GM18502 (cell line): Measurements from ENCODE around the gene TIMM22.

ENCODE experiments used
- ATAC-seq: cut with Tn5 transposase; IDR thresholded peaks from one replicate; pipeline ENCODE4 v1.9.1; 2021; ENCODE audit warnings: mild to moderate bottlenecking; ENCODE audit not compliant: unreplicated experiment, poor library complexity

The TIMM22 gene

DNA sequence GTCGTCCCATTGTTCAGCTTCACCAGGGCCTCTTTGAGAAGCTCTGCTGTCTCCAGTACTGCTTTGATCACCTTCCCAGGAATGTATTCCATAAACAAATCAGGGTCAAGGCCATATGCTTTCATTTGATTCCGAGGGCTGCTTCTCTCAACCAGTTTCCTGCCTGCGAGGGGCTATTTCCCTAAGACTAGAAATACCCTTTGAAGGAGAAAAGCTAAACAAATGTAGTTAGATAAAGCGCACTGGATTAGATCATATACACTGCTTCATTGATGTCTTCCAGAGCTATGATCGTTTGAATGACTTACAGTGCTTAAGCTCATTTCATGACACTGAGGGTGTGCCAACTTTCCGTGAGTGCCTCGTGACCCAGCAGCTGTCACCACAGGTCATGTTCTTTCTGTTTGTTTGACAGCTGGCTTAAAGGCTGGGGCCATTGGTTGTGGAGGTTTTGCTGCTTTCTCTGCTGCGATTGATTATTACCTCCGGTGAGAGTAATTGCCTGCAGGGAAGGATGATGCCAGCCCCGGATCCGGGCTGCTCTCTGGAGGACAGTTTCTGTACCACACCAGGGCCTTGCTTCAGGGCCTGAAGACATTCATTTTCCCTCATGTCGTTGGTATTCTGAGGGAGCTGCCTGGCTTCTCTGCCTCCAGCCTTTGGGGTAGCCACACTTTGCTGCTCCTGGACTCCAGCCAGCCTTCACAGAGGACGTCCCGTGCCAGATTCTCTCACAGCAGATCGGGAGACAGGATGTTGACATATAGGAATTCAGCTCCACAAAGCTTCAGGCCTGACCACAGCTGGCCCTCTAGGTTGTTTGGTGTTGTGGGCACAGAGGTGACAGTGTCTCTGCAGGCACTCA lies 3.9 kb downstream of the TIMM22 start:
- ATAC-seq = no peak

DNA sequence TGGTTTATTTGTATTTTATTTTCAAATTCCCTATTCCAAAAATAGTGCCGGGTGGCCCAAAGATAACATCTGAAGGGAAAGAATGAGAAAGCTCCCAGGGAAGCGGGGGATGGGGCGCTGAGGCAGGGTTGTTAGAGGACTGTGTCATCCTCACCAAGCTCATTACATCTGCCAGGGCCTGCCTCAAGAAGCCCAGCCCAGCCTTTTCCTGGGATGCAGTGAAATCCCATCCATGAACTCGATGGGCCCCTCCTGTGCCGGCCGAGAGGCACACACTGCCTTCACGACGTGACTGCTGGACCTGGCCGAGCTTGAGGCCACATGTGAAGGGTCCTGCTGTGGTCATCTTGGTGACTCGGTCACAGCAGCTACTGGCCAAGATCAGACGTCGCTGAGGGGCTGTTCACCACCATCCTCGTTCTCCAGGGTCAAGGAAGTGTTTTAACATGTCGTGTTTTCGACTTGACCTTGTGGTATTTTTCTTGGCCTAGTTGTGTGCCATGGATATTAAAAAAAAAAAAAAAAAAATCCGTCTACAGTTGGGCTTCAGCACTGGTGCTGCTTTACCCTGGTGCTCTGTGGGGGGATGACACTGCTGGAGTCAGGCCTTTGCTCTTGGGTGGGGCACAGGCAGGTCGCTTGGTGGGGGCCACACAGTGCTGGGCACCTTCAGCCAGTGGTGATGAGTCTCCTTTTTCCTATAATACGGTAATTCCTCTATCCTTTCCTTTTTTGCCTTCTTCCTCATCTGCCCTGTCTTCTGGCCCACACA lies 4.9 kb downstream of the TIMM22 start:
- no peak for ATAC-seq

DNA sequence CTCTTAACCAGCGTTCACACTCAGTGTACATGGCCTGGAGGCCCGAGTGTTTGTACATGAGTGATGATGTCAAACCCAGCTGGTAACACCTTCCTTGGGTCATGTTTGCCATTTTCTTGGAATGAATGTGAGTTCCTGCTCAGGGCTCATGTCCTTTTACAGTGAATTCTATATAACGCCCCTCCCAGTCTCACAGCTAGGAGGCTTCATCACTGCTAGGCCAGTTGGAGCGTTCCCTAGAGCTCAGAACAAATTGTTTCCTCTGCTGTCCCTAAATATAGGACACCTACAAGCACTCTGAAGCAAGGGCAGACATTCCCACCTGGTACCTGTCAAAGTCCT lies 5.5 kb downstream of the TIMM22 start:
- no peak for ATAC-seq

DNA sequence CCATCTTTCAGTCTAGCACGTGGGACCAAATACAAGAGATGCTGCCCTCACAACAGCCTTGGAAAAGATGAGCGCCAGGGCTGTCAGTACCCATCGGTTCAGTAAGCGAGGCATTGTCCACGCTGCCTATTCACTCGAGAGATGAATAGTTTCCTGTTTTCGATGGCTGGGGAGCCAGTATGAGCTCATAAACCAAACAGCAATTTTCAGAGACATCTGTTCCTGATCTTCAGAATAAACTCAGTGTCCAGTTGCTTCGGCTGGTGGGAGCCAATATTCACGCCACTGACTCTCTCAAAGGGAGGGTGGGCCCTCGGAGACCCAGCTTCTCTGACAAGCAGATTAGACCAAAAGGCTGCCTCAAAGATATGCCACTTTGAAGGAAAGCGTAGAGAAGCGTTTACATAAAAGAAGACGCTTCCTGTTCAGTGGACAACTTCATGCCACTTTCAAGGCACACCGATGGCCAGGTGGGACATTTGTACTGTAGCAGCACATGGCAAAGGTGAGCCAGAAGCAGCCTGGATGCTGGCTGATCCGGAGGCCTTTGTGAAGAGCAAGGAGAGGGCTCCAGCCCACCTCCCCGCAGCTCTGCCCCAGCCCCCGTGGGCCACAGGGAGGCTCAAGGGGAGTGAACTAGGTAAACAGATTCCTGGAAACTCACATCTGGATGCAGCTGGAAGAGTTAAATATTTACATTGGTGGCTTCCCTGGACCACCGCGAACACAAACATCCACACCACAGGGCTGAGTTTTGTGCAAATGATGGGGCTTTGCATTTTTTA lies 6.0 kb downstream of the TIMM22 start:
- no peak for ATAC-seq

DNA sequence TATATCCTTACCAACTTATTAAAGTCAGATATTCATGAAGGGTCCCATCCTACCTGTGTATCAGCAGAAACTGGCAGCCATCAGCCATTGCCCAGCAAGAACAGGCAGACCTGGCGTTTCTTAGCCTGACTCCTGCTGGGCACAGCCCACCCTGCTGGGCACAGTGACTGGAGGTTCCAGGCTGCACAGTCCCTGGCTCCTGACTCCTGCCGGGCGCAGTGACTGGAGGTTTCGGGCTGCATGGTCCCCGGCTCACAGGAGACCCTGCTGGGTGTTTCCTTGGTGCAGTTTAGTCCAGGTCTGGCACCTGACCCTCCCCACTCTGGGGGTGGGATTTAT lies 6.7 kb downstream of the TIMM22 start:
- no peak for ATAC-seq

DNA sequence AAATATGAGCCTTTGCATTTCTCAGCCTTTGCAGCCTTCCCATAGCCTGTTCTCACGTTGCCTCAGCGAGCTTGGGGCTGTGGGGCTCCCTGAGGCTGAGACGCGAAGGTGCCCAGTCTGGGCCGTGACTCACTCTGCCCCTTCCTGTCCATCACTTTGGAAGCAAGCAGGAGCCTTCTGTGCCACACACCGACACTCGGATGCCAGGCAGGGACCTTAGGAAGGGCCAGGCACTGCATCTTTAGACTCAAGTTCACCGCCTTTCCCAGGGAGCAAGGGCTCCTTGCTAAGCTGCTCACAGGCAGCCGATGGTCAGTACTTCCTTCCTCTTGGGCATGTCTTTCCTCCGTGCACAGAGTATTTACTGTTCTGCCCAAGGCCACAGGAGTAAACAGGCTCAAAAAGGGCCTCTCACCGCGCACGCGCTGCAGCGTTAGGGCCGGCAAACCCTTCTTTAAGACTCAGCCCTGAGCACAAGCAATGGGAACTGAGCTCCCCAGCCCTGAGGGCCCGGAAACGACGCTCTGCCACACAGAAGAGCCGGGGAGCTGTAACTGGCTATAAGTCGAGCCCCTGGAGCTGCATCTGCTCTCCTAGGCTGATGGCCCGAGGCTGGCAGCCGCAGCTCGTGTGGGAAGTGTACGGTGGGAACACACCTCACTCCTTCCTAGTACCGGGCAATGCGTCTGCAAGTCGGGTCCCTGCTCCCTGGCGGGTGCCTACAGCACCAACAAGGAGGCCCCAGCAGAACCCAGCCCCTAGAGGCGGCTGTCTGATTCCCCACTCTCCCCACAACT lies 7.2 kb downstream of the TIMM22 start:
- ATAC-seq = no peak

DNA sequence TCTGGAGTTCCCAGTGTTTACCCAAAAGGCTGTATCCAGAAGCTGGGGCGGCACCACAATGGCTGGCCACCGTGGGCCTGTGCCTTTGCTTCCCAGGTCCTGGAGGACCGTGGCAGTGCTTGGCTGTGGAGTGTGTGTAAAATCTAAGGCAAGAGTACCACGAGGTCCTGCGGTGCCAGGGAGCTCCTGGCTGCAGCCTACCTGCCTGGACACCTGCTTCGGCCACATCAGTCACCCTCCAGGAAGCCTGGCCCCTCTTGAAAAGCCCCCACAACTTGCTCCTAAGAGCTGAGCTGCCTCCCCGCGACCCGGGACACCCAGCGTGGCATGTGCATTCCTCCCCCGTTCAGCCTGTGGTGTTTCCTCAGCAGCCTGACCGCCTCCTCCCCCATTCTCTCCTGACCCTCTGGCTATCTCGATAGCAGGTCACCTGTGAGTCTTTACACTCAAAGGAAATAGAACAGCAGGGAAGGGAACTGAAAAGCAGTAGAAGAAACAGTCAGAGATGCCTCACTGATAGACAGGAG lies 7.9 kb downstream of the TIMM22 start:
- no peak for ATAC-seq

DNA sequence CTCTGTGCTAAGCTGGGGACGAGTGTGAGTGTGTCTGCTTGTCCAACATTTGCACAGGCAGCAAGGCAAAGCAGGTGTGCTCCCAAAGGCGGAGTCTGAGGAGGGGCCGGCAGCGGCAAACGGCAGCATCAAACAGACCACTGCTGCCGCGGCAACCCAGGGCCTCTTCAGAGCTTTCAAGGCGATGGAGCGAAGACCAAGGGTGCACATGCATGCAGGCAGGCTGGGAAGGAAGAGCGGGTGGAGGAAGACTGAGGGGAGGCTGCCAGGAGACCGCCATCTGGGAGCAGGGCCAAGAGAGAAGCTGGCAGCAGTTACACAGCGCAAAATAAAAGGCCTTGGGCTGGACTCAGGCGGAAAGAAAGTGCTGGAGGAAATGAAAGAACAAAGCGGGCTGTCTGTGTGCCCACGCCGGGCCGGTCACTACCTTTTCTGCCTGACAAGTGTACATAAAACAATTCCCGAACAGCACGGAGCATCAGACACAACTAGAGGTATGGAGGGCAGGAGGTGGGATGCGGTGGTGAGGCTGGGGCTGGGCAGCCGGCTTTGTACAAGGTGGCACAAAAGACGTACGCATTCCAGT lies 8.5 kb downstream of the TIMM22 start:
- ATAC-seq = no peak

DNA sequence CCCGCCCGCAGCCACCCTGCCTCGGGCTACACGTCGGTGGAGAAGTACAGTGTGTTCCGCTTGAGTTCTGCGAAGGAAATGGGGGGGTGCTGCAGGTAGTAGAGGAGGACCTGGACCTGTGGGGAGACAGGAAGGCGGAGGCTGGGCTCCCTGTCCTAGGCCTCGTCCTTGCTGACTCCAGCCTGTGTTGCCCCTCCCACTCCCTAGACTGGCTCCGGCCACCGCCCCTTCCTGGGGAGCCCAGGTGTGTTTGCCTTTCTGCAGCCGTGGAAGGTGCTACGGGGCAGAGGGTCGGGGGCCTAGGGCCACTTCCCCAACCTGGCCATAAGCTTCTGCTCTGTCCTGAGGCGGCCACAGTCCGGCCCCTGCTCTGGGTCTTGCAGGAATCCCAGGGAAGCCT lies 9.1 kb downstream of the TIMM22 start:
- ATAC-seq = no peak

DNA sequence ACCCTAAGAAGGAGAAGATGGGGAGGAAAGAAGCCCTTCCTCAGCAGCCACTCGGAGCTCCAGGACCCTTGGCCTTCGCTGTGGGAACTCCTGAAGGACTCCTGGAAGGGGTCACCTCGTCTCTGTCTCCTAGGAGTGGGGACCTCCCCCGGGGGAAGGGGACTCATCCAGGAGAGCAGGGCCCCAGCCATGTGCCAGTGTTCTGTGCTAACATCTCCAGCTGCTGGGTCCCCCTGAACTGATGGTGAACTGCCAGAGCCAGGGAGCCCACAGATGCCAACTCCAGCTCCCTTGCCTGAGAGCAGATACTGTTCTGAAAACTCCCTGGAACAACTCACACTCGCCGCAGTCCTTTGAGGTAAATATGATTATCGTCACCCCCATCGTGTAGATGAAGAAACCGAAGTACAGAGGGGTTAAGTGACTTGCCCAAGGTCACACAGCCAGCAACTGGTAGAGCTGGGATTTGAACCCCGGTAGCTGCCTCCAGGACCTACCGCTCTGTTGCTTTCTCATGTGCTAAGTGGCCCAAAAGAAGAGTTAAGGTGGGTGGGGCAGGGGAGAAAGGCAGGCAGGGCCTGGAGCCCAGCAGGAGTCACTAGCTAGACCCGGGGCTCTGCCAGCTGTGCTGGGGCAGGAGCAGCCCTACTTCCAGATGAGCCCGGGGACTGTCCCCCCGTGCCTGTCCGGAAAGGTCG lies 10.5 kb downstream of the TIMM22 start:
- ATAC-seq = no peak

DNA sequence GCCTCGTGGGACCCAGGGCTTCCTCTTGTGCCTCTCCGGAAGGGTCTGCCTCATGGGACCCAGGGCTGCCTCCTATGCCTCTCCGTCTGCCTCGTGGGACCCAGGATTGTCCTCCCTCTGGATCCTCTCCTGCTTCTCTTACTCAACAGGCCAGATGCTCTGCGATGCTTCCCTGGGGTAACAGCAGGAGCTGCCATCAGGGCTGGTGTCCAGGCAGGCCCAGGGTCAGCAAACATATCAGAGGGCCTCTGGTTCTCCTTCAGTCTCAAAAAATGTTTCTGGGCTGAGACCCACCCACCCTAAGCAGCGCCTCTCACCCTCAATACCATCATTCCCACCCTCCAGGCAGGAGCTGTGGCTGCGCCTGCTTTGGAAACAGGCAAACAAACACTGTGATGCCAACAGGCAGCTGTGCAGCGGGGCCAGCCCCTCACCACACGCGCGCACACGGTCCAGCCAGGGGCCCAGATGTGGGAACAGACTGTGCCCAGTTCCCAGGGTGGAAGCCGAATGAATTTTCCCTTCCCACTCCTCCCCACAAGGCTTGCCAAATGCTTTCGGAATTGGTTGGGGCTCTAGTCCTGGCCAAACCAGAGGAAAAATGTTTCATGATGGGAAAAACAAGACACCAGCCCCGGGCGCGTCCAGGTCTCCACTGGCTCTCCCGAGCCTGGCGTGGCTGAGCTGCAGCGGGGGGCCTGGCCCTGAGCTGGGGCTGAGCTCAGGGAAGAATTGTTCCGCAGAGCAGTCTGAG lies 11.3 kb downstream of the TIMM22 start:
- ATAC-seq = no peak

DNA sequence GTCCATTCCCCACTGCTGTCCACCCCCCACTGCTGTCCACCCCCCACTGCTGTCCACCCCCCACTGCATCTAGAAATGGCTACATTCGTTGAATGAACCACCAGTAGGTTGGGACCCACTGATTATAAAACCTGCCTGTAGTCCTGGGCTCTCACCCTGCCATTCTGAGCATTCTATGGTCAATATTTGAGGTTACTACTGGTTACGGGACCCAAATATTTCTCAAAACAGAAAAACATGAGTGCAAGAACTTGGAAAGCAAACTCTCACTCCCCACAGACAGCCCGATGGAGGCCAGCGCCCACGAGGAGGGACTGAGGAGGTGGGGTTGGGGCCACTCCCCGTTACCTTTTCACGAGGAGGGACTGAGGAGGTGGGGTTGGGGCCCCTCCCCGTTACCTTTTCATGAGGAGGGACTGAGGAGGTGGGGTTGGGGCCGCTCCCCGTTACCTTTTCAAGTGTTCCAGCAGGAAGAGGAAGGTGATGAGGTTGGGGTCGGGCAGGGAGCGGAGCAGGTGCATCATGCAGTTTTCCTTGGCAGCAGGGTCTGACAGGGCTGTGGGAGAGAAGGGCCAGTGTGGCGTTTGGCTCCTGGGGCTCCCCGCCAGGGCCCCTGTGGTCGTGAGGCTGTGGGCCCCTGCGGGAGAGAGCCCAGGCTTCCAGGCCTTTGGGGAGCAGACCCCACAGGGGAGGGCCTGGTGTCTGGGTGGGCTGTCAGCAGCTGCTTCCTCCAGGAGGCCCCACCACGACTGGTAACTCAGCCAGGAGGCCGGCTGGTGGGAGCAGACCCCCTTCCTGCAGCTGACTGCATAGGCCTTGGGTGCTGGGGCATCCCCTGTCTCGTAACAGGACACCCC lies 12.5 kb downstream of the TIMM22 start:
- ATAC-seq = no peak

DNA sequence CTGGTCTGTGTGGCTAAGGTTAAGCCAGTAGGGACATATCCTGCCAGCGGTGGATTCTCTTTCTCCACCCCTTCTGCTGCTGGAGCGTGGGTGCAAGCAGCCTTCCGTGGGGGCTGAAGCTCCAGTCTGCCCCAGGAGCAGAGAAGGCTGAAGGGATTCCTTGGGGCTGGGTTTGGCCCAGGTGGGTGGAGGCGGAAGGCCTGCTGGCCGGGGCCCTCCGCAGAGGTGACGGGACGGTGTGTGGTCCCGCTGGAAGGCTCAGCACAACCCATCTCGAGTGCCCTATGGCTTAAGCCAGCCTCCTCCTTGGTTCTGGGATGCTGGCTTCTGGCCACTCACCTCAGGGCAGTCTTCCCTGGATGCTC lies 13.1 kb downstream of the TIMM22 start:
- no peak for ATAC-seq

DNA sequence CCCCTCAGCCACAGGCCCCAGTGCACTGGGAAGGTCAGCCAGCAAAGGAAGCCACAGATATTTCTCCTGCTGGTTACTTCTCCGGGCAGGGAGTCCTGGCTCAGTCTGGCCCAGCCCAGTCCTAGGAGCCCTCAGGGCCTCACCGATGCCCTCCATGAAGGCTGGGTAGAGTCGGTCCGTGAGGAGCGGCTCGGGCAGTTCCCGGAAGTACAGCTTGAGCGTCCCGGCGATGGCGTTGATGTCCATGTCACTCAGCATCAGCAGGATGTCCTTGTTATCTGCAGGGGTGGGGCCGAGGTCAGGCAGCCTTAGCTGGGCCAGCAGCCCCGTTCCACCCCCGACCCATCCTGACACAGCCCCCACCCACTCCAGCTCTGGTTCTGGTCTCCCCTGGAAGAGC lies 13.7 kb downstream of the TIMM22 start:
- no peak for ATAC-seq

DNA sequence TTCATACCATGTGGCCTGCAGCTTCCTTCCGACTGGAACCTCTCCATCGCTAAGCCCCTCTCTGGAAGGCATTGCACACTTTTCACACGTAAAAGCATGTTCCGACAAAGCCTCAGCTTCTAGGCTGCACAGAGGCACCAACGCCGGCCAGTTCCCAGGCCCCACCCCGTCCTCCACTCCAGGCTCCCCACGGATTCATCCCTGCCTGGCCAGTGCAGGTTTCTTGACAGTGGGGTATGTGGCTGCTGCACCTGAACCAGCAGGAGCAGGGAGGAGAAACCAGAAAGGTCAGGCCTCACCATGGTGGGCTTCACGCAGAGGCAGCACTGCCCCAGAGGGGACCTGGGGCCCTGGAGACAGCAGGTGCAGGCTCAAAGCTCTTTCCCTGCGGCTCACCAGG lies 14.2 kb downstream of the TIMM22 start:
- ATAC-seq = no peak

DNA sequence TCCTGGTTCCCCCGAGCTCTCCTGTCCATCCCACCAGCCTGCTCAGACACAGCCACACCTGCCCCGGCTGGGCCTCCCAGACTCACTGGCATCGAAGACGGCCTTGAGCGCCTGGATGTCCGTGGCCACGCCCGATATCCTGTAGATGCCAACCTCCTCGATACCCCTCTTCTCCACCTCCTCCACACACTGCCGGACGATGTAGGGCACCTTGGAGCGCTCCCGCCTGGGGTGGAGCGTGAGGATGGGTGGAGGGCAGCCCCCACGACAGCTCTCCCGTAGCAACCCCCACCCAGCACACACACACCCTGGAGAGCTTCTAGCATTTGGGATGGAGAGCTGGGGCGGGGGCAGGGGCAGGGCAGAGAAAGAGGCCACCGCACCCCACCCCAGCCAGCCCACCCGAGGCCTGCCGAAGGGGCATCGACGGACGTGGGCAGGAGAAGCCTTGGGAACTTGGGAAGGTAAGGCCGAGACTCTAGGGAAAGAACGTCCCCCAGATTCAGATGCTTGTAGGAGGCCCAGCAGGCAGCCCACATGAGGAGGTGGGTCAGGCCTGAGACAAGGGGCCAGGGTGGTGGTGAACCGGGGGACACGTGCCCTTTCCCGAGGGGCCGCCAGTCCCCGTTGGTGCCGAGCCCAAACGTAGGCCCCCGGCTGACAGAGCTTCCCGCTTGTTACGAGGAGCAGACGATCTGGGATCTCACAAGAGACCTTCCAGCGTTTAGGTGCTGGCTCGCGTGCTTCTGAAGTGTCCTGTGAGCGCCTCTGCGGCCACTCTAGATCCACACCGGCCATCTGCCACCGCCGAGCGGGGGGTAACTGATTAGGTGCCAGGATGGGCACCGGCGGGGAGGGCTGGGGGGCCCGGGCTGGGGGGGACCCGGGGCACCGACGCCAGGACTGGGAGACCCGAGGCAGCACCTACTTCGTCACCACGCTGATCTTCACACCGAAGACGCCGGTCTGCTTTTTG lies 15.1 kb downstream of the TIMM22 start:
- ATAC-seq = no peak
